Progenitor cell of endocrine pancreas (in vitro differentiated cells): ENCODE results near the gene ZDHHC11B. TPM values are rescaled to one million over a fixed set of nuclear protein-coding genes. Genes with fewer than 3 reads are reported as not detected.
"Not testable (repeated sequence)": the region's sequence is repeated elsewhere in the genome, so short reads cannot be mapped to it uniquely, and the experiment has no call there.

Experiments
- DNase-seq: peaks from one replicate; pipeline ENCODE4 v3.0.0; 2021; ENCODE audit warnings: low spot score; ENCODE audit not compliant: unreplicated experiment
- H3K27ac Mint-ChIP-seq: 2 replicates; pipeline ENCODE4 v1.8.0; 2021; ENCODE audit warnings: mild to moderate bottlenecking, moderate library complexity, mixed read lengths
- H3K27me3 Mint-ChIP-seq: 2 replicates; pipeline ENCODE4 v1.8.0; 2021; ENCODE audit warnings: mixed read lengths
- H3K36me3 Mint-ChIP-seq: 2 replicates; pipeline ENCODE4 v1.8.0; 2022; ENCODE audit warnings: mixed read lengths; ENCODE audit not compliant: insufficient read depth
- H3K4me1 Mint-ChIP-seq: 2 replicates; pipeline ENCODE4 v1.8.0; 2021; ENCODE audit warnings: low read depth, mixed read lengths
- H3K4me3 Mint-ChIP-seq: 2 replicates; pipeline ENCODE4 v1.8.0; 2021; ENCODE audit warnings: low read depth, mild to moderate bottlenecking, moderate library complexity, mixed read lengths
- H3K9me3 Mint-ChIP-seq: 2 replicates; pipeline ENCODE4 v1.8.0; 2021; ENCODE audit warnings: low read depth, mixed read lengths
- total RNA-seq: library from RNA; stranded (reverse); gene quantifications from 2 replicates; pipeline ENCODE4 v1.2.1, GENCODE V29; 2021
- TF ChIP-seq, protein P1 (sequence below): fragments of 200-600 bp; sonication (generic); IDR thresholded peaks from one replicate; pipeline ENCODE4 v1.5.0; 2021; ENCODE audit warnings: antibody characterized with exemption, mild to moderate bottlenecking; ENCODE audit not compliant: unreplicated experiment

The ZDHHC11B gene
- total RNA-seq, 1 donor from 2014 or later: 8.7 TPM

DNA sequence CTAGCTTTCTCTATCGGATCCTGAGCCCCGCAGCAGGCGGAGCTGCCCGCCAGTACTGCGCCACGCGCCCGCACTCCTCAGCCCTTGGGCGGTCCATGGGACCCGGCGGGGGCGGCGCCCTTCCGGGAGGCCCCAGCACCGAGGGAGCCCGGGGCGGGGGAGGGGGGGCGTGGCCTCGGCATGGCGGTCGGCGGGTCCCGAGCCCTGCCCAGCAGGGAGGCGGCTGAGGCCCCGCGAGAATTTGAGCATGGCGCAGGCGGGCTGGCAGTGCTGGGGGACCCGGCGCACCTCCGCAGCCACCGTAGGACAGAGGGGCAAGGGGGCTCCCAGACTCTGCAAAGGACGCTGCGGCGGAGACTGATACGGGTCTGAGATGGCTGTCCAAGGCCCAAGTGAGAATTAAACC lies 6.8 kb downstream of the ZDHHC11B start:
- no peak for DNase-seq
- Mint-ChIP-seq H3K4me3 (no peak overlapping the region), H3K4me1 (no peaks in the 10 kb centered on the region), H3K9me3 (peaks cover 3% of the 10 kb centered on the region), H3K36me3 (no peaks in the 10 kb centered on the region), H3K27me3 (peaks cover 4% of the 10 kb centered on the region), H3K27ac (no peak overlapping the region)
- TF ChIP-seq, protein P1, sequence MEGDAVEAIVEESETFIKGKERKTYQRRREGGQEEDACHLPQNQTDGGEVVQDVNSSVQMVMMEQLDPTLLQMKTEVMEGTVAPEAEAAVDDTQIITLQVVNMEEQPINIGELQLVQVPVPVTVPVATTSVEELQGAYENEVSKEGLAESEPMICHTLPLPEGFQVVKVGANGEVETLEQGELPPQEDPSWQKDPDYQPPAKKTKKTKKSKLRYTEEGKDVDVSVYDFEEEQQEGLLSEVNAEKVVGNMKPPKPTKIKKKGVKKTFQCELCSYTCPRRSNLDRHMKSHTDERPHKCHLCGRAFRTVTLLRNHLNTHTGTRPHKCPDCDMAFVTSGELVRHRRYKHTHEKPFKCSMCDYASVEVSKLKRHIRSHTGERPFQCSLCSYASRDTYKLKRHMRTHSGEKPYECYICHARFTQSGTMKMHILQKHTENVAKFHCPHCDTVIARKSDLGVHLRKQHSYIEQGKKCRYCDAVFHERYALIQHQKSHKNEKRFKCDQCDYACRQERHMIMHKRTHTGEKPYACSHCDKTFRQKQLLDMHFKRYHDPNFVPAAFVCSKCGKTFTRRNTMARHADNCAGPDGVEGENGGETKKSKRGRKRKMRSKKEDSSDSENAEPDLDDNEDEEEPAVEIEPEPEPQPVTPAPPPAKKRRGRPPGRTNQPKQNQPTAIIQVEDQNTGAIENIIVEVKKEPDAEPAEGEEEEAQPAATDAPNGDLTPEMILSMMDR: no peak

DNA sequence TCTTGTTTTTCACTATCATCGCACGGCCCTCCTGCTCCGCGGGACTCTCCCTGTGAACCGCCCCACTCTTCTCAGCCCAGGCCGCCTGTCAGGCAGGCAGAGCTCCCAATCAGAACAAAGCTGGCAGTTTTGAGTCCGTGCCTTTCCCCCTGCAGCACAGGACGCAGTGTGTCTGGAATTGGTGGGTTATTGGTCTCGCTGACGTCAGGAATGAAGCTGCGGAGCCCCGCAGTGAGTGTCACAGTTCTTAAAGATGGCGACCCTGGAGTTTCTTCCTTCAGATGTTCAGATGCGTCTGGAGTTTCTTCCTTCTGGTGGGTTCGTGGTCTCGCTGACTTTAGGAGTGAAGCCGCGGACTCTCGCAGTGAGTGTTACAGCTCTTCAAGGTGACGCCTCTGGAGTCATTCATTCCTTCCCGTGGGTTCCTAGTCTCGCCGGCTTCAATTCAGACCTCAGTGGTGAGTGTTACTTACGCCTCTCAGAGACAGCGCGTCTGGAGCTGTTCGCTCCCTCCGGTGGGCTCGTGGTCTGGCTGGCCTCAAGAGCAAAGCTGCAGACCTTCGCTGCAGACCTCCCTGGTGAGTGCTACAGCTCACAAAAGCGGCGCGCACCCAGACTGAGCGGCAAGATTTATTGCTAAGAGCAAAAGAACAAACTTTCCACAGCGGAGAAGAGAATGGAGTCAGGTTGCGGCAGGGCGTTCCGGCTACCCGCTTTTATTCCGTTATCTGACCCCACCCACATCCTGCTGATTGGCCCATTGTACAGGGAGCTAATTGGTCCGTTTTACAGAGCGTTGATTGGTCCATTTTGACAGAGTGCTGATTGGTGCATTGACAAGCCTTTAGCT lies 7.4 kb downstream of the ZDHHC11B start:
- Mint-ChIP-seq H3K4me3 (no peak overlapping the region), H3K27ac (no peak overlapping the region), H3K36me3 (no peaks in the 10 kb centered on the region), H3K4me1 (no peaks in the 10 kb centered on the region), H3K9me3 (peaks cover 3% of the 10 kb centered on the region), H3K27me3 (peaks cover 4% of the 10 kb centered on the region)
- TF ChIP-seq, protein P1: no peak
- no peak for DNase-seq

DNA sequence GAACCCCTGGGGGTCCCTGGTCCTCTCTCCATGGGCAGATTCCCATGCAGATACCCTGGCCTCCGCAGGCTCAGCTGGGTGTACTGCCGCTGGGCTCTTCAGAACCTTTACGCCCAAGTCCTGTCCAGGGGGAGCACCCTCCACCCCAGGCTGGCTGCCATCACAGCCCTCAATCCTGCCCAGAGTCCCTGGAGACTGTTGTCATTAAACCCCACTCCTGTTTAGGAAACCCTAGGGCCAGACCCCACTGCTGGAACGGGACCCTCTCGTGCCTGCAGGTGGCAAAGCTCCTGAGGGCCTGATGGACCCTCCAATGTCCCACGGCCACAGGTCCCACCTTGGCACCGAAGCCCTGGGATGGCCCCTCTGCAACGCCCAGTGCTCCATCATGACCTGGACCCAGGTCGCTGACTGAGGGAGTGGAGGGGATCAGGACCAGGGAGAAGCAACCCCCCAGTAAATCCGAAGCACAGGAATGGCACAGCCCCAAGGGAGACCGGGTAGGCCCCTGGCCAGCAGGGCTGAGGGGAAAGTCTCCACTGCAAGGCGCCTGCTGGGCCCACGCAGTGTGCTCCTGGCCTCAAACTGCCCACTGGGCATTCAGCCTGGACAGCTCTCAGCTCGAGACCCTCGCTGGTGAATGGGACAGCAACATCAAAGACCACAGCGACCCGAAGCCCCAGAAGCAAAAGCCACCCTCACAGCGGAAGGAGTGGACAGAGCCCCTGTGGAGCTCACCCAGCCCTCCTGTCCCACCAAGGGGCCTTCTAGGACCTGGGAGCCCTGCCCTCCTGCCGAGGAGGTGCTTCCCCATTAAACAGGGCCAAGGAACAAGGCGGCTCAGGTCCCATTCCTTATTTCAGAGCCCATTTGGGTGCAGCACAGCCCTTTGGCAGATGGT lies 8.3 kb downstream of the ZDHHC11B start:
- peaks cover 2% of the 10 kb centered on the region for H3K36me3 Mint-ChIP-seq

DNA sequence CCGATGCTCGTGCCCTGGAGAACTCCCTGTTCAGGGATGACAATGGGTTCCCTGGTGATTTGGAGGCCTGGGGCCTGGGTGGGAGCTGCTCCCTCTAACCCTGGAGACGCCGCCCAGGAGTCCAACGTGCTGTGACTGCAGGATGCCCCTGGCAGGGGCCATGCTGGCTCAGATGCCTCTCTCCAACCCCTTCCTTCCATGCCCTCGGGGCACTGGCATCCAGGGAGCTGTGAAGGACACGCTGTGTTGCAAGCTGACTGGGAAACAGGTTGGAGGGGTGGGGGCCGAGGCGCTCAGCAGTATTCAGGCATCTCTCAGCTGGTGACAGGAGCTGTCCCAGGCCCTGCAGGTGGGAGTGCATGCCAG lies 9.0 kb downstream of the ZDHHC11B start:
- not testable (repeated sequence) for H3K4me1 Mint-ChIP-seq, H3K27me3 Mint-ChIP-seq, H3K27ac Mint-ChIP-seq, H3K36me3 Mint-ChIP-seq, H3K4me3 Mint-ChIP-seq, H3K9me3 Mint-ChIP-seq, DNase-seq

More for the DNA sequence above, 8.3 kb downstream of the ZDHHC11B start:
- no peaks in the 10 kb centered on the region for H3K4me1 Mint-ChIP-seq
- TF ChIP-seq, protein P1: no peak
- peaks cover 4% of the 10 kb centered on the region for H3K27me3 Mint-ChIP-seq
- no peak overlapping the region for H3K27ac Mint-ChIP-seq
- no peak overlapping the region for H3K4me3 Mint-ChIP-seq
- no peak for DNase-seq
- peaks cover 3% of the 10 kb centered on the region for H3K9me3 Mint-ChIP-seq

DNA sequence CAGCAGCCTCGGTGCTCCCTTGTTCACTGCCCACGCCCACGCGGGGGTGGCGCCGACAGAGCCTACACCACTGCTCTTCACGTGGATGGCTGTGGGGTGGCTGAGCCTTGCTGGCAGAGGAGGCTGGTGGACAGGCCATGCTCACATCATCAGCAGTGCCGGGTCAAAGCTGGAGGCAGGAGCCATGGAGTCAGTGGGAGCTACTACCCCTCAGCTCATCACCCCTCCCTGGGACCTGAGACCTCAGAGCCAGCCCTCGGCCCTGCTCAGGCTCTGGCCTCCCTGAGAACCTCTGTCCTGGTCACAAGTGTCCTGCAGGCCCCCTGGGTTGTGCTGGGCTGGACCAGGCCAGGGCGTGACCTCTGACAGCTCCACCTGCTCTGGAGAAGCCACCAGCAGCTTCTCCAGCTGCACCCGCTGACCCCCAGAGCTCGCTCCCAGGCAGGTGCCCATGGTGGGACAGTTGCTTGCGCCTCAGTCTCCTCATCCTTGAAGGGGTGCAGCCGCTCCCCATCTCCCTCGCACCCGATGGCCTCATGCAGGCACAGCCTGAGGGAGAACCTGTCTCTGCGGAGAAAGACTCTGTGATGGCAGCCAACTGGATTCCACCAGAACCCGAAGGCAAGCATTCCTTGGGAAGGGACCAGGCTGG lies 9.5 kb downstream of the ZDHHC11B start:
- H3K4me1 Mint-ChIP-seq, H3K36me3 Mint-ChIP-seq, DNase-seq, H3K27ac Mint-ChIP-seq, H3K4me3 Mint-ChIP-seq, H3K27me3 Mint-ChIP-seq, H3K9me3 Mint-ChIP-seq: not testable (repeated sequence)

DNA sequence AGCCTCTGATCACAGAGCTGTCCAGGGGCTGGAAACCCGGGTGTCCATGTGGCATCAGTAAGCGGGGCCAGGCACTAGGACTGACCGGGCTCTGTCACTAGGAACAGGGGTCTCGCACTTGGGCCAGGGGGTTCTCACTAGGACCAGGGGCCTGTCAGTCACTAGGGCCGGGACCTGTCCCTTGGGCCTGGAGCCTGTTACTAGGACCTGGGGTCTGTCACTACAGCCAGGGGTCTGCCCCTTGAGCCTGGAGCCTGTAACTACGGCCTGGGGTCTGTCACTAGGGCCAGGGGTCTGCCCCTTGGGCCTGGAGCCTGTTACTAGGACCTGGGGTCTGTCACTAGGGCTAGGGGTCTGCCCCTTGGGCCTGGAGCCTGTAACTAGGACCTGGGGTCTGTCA lies 10.2 kb downstream of the ZDHHC11B start:
- not testable (repeated sequence) for H3K9me3 Mint-ChIP-seq, H3K27me3 Mint-ChIP-seq, H3K4me3 Mint-ChIP-seq, H3K36me3 Mint-ChIP-seq, H3K4me1 Mint-ChIP-seq, DNase-seq, H3K27ac Mint-ChIP-seq
